GM12875 (cell line): ENCODE results near the gene ZNF804B.

Experiments used
- H3K4me3 ChIP-seq: one replicate; pipeline ENCODE4 v1.5.1; 2011; ENCODE audit warnings: low read depth, low read length, control low read depth
- TF ChIP-seq, protein P1 (sequence below): IDR thresholded peaks from 2 replicates; pipeline ENCODE4 v1.5.1; 2011; ENCODE audit warnings: low read depth, mild to moderate bottlenecking, control low read depth, inconsistent platforms, low read length, moderate library complexity, borderline replicate concordance; ENCODE audit not compliant: insufficient read depth

The ZNF804B gene

DNA sequence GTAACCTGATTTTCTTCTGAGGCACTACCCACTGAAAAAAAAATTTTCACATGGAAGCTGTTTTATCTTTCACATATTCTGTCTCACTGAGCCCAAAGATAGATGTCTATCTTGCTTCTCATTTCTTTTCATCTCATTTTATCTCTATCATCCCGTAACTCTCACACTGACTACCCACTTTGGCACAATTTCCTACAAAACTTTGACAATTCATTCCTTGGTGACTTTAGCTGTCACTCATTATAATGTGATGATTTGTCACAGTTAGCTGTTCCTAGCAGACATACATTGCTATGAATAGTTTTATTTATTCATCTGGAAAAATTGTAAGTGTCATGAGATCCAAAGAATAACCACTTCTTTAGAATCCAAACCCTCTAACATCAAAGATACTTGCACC lies 625.9 kb downstream of the ZNF804B start:
- H3K4me3 ChIP-seq = no peak overlapping the region
- TF ChIP-seq, protein P1, sequence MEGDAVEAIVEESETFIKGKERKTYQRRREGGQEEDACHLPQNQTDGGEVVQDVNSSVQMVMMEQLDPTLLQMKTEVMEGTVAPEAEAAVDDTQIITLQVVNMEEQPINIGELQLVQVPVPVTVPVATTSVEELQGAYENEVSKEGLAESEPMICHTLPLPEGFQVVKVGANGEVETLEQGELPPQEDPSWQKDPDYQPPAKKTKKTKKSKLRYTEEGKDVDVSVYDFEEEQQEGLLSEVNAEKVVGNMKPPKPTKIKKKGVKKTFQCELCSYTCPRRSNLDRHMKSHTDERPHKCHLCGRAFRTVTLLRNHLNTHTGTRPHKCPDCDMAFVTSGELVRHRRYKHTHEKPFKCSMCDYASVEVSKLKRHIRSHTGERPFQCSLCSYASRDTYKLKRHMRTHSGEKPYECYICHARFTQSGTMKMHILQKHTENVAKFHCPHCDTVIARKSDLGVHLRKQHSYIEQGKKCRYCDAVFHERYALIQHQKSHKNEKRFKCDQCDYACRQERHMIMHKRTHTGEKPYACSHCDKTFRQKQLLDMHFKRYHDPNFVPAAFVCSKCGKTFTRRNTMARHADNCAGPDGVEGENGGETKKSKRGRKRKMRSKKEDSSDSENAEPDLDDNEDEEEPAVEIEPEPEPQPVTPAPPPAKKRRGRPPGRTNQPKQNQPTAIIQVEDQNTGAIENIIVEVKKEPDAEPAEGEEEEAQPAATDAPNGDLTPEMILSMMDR = no peak
